K562 (cell line): ENCODE data around the gene ZNF778. TPM values are rescaled to one million over a fixed set of nuclear protein-coding genes. Genes with fewer than 3 reads are reported as not detected.

ENCODE experiments used
- ARHGAP35 ChIP-seq: fragments of 450-650 bp; IDR thresholded peaks from 2 replicates; pipeline ENCODE4 v1.6.1; 2018; ENCODE audit not compliant: partially characterized antibody
- CBFB ChIP-seq: sonication (generic); formaldehyde crosslinking; IDR thresholded peaks from 2 replicates; pipeline ENCODE4 v1.4.0; 2020; ENCODE audit warnings: mild to moderate bottlenecking, missing genetic modification reagents
- CEBPB ChIP-seq: fragments of 450-650 bp; IDR thresholded peaks from 2 replicates; pipeline ENCODE4 v1.6.1; 2016; ENCODE audit warnings: missing genetic modification characterization, missing compliant biosample characterization
- CHAMP1 ChIP-seq: fragments of 450-650 bp; IDR thresholded peaks from 2 replicates; pipeline ENCODE4 v1.6.1; 2016; ENCODE audit warnings: mild to moderate bottlenecking
- E2F1 ChIP-seq: sonication (generic); formaldehyde crosslinking; IDR thresholded peaks from 2 replicates; pipeline ENCODE4 v1.8.1; 2023; ENCODE audit warnings: mild to moderate bottlenecking, missing genetic modification reagents, moderate library complexity
- E2F8 ChIP-seq: fragments of 450-650 bp; IDR thresholded peaks from 2 replicates; pipeline ENCODE4 v1.7.1; 2018; ENCODE audit warnings: mild to moderate bottlenecking, low read depth; ENCODE audit not compliant: partially characterized antibody
- ELK1 ChIP-seq: sonication (generic); formaldehyde crosslinking; IDR thresholded peaks from 2 replicates; pipeline ENCODE4 v1.8.1; 2022; ENCODE audit warnings: missing genetic modification reagents
- EP400 ChIP-seq: fragments of 450-650 bp; IDR thresholded peaks from 2 replicates; pipeline ENCODE4 v1.6.1; 2017; ENCODE audit warnings: antibody characterized with exemption, mild to moderate bottlenecking, moderate library complexity
- FOXM1 ChIP-seq, 2 experiments: fragments of 450-650 bp in 1 of 2; sonication (generic) in 1 of 2; formaldehyde crosslinking in 1 of 2; IDR thresholded peaks; 2 replicates each; pipeline versions ENCODE4 v1.6.1 to v1.9.0; 2017 to 2022; ENCODE audit warnings: low read depth in 2 of 2, mild to moderate bottlenecking in 2 of 2, missing genetic modification reagents in 1 of 2, moderate library complexity in 1 of 2
- LEF1 ChIP-seq: fragments of 450-650 bp; IDR thresholded peaks from 2 replicates; pipeline ENCODE4 v1.6.1; 2016; ENCODE audit warnings: mild to moderate bottlenecking
- MBD2 ChIP-seq: sonication (generic); IDR thresholded peaks from 2 replicates; pipeline ENCODE4 v1.6.1; 2016; ENCODE audit warnings: low read depth, borderline replicate concordance
- NFYB ChIP-seq: IDR thresholded peaks from 2 replicates; pipeline ENCODE4 v1.6.1; 2011; ENCODE audit warnings: mild to moderate bottlenecking, moderate library complexity; ENCODE audit not compliant: insufficient read length; ENCODE audit errors: extremely low read depth
- RCOR1 ChIP-seq, 2 experiments: IDR thresholded peaks; 2 replicates each; pipeline ENCODE4 v1.6.1; 2012; ENCODE audit warnings: low read depth in 2 of 2, low read length in 2 of 2, borderline replicate concordance in 1 of 2, improper control_type of control experiment in 1 of 2
- SIN3B ChIP-seq: fragments of 450-650 bp; IDR thresholded peaks from 2 replicates; pipeline ENCODE4 v1.6.1; 2017; ENCODE audit warnings: low read depth, mild to moderate bottlenecking, moderate library complexity
- STAG1 ChIP-seq: sonication (generic); formaldehyde crosslinking; IDR thresholded peaks from 2 replicates; pipeline ENCODE4 v1.5.0; 2020; ENCODE audit warnings: missing genetic modification reagents, borderline replicate concordance
- TARDBP ChIP-seq: fragments of 450-650 bp; IDR thresholded peaks from 2 replicates; pipeline ENCODE4 v1.6.1; 2016
- THRA ChIP-seq: fragments of 450-650 bp; IDR thresholded peaks from 2 replicates; pipeline ENCODE4 v1.6.1; 2017; ENCODE audit warnings: mild to moderate bottlenecking, moderate library complexity
- XRCC5 ChIP-seq: fragments of 200-400 bp; formaldehyde crosslinking; IDR thresholded peaks from 2 replicates; pipeline ENCODE4 v1.6.1; 2017; ENCODE audit warnings: low read depth, mild to moderate bottlenecking, low read length
- polyA plus RNA-seq, 8 experiments: library from polyadenylated mRNA; depleted of rRNA in 4 of 8; stranded (reverse) in 5 of 8; unstranded in 3 of 8; fragments of >200 nt; fragmentation: Nextera tagmentation in 2 of 8; fragmentation: Illumina TruSeq in 1 of 8; extraction: Ambion mirVana in 2 of 8; extraction: Trizol in 1 of 8; gene quantifications; 2 replicates each; pipeline versions ENCODE4 v1.2.1 to v1.2.3, GENCODE V29; 2011 to 2014; ENCODE audit warnings: inconsistent platforms in 1 of 8, missing spikeins in 1 of 8
- total RNA-seq, 7 experiments: library from RNA; depleted of rRNA in 6 of 7; stranded (reverse); fragments of >200 nt in 6 of 7; fragmentation: Illumina TruSeq in 2 of 7; extraction: Trizol in 2 of 7; gene quantifications; 2 replicates each; pipeline versions ENCODE4 v1.2.1 to v1.2.3, GENCODE V29; 2011 to 2021; ENCODE audit warnings: low replicate concordance in 1 of 7

ZNF778 gene
- total and polyA plus RNA-seq, 9 of the 15 experiments (the other 6 are each of a cell fraction or from before 2014, with no cell fraction given): 0.70 to 60.6 (median 7.5) TPM

- TF ChIP-seq CHAMP1 (no peak), TARDBP (no peak), THRA (no peak), SIN3B (peak; percentile 85), ARHGAP35 (no peak), E2F1 (no peak), CBFB (CRISPR knock-in tag) (no peak), CEBPB (tag) (no peak), STAG1 (CRISPR knock-in tag) (peak; percentile 25; the same call in 1 of the 2 replicates), RCOR1 (IDR thresholded peaks at IDR 0.05; ENCODE audit: borderline replicate concordance in 1 of 2, low read depth in 2 of 2, low read length in 2 of 2) (no peak), FOXM1 (IDR thresholded peaks at IDR 0.05; ENCODE audit: low read depth) (no peak), FOXM1 (CRISPR knock-in tag; IDR thresholded peaks at IDR 0.05; ENCODE audit: low read depth) (0 out of 2 replicates have a peak, but pooled peaks have one; percentile 53), XRCC5 (peak; percentile 87; the same call in 1 of the 2 replicates), ELK1 (CRISPR knock-in tag) (no peak), EP400 (peak; percentile 88), LEF1 (peak; percentile 41; the same call in 1 of the 2 replicates), MBD2 (peak; percentile 71), NFYB (no peak), E2F8 (peak; percentile 77)
Measured at GRCh38 chr16:89241187-89242007, 23.9 kb downstream of the ZNF778 start (continued).
